ENCODE data around the gene RIPOR3.

Gene RIPOR3

GRCh38 chr20:50695135-50695872 lies 4.0 kb upstream of the RIPOR3 start:
- no peak for TF ChIP-seq ZFX (IDR thresholded peaks at IDR 0.05; ENCODE audit: borderline replicate concordance)
- no peak for TF ChIP-seq CTCF (IDR thresholded peaks at IDR 0.05)
- H3K27ac ChIP-seq: no peak overlapping the region

DNA sequence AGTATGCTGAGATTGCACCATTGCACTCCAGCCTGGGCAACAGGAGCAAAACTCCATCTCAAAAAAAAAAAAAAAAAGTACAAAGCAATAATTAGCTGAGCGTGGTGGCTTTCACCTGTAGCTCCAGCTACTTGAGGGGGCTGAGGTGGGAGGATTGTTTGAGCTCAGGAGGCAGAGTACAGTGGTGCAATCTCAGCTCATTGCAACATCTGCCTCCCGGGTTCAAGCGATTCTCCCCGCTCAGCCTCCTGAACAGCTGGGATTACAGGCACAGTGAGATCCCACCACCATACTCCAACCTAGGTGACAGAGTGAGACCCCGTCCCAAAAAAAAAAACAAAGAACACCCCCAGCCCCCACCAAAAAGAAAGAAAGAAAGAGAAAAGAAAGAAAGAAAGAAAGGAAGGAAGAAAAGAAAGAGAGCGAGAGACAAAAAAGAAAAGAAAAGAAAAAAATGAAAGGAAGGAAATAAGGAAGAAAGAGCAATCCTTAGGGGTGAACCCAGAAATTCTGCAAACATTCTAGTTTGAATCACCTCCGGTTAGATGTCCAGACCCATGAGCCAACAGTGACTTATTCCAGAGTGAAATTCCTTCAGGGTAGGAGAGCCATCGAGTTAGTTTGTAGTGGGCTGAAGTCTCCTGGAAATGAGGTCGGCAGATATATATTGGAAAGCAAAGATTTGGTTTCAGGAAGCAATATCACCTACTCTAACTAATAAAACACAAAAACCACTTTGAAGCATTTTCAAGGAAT lies 3.2 kb upstream of the RIPOR3 start:
- H3K27ac ChIP-seq: no peak overlapping the region

DNA sequence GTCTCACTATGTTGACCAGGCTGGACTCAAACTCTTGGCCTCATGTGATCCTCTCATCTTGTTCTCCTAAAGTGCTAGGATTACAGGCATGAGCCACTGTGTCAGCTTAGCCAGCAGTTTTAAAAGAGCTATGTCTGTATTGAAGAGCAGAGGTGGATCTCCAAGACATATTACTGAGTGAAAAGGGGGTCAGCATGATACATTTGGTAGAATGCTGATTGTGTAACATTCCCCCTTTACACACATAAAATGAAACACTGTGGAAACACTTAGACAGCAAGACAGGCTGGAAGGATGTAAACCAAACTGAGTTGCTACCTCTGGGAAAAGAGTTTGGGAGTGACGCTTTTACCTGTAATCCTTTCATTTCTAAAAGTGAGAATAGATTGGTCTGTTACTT lies 1.7 kb upstream of the RIPOR3 start:
- no peak overlapping the region for H3K27ac ChIP-seq
- no peak for TF ChIP-seq CTCF (IDR thresholded peaks at IDR 0.05)
- no peak for TF ChIP-seq ZFX (IDR thresholded peaks at IDR 0.05; ENCODE audit: borderline replicate concordance)

More for the DNA sequence above, 3.2 kb upstream of the RIPOR3 start:
- no peak for TF ChIP-seq CTCF (IDR thresholded peaks at IDR 0.05)
- TF ChIP-seq ZFX (IDR thresholded peaks at IDR 0.05; ENCODE audit: borderline replicate concordance): no peak

GRCh38 chr20:50692552-50692933 lies 1.2 kb upstream of the RIPOR3 start:
- TF ChIP-seq CTCF (IDR thresholded peaks at IDR 0.05) (no peak), ZFX (IDR thresholded peaks at IDR 0.05; ENCODE audit: borderline replicate concordance) (no peak)
- no peak overlapping the region for H3K27ac ChIP-seq

DNA sequence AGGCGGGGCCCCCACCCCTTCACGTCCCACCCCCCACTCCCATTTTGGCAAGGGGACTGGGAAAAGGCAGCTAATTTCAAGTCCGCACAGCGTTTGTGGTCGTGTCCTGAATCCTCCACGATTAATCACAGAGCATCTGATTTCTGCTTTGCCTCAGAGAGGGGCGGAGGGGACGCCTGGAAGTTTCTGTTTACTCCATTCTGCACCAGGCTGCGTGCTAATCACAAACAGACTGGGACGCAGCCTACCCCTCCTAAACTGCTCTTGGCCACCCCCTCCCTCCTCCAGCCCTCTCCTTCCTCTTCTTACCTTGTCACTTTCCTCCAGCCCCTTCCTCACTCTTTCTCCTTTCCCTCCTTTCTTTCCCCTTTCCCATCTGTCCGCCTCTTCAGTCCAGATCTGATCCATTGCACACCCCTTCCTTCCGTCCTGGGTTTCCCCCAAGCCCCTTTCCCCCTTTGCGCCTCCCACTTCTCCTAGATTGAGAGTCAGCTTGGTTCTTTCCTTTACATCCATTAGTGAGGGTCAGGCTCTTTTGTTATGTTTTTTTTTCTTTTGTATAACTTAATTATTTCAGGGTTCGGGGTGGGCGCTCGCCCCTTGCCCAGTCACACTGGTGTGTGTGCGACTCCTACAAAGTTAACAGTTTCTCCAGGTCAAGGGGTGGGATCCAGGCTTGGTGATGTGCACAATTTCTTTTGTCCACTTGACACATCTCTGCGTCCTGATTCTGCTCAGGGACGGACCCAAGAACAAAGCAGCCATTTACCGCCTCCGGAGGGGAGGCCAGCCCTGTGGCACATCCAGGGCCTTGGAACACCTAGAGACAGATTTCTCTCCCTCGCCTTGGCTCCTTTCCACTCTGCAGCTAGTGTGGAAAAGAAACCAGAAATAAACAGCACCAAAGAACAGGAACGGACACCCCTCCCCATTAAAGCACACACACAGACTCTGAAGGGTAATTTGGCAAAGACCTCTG lies 520 bp upstream of the RIPOR3 start:
- no peak for TF ChIP-seq ZFX (IDR thresholded peaks at IDR 0.05; ENCODE audit: borderline replicate concordance)
- no peak for TF ChIP-seq CTCF (IDR thresholded peaks at IDR 0.05)
- H3K27ac ChIP-seq: no peak overlapping the region

- H3K27ac ChIP-seq: no peak overlapping the region
- TF ChIP-seq CTCF (IDR thresholded peaks at IDR 0.05): no peak
- TF ChIP-seq ZFX (IDR thresholded peaks at IDR 0.05; ENCODE audit: borderline replicate concordance): no peak
These were observed 1.3 kb downstream of the RIPOR3 start for GRCh38 chr20:50689864-50690649.

Data from 22Rv1 (cell line).